Body of pancreas (tissue), 4 donors: ENCODE data around the gene BANK1. TPM values are rescaled to one million over a fixed set of nuclear protein-coding genes. Genes with fewer than 3 reads are reported as not detected.

Experiments used
- ATAC-seq: fragments of 150-250 bp; one replicate; pipeline ENCODE4 v1.9.1; 2016
- DNase-seq, 4 donors: peaks; one replicate each; pipeline ENCODE4 v3.0.0-alpha.2; 2019
- H3K27ac ChIP-seq, 4 donors: fragments of 200-600 bp; sonication (generic); 1 replicate in 3 of 4; 2 replicates in 1 of 4; pipeline versions ENCODE4 v1.5.1 to v1.6.1; 2016 to 2019; ENCODE audit warnings: mild to moderate bottlenecking in 1 of 4, mixed read lengths in 1 of 4, moderate library complexity in 1 of 4
- H3K27me3 ChIP-seq, 2 donors: fragments of 200-600 bp; sonication (generic); one replicate each; pipeline ENCODE4 v1.6.0; 2016; ENCODE audit warnings: mild to moderate bottlenecking in 1 of 2
- H3K36me3 ChIP-seq, 2 donors: fragments of 200-600 bp; sonication (generic); replicated peaks in 1 of 2; 2 replicates each; pipeline ENCODE4 v1.5.1; 2016; ENCODE audit warnings: low read depth in 2 of 2; ENCODE audit not compliant: insufficient read depth in 1 of 2
- H3K4me1 ChIP-seq: fragments of 200-600 bp; sonication (generic); one replicate; pipeline ENCODE4 v1.6.0; 2016
- H3K4me3 ChIP-seq, 2 donors: fragments of 200-600 bp; sonication (generic); 1 replicate in 1 of 2; 2 replicates in 1 of 2; pipeline ENCODE4 v1.5.1; 2016 to 2019
- H3K9me3 ChIP-seq, 3 donors: fragments of 200-600 bp; sonication (generic); 1 replicate in 2 of 3; 2 replicates in 1 of 3; pipeline ENCODE4 v1.5.1; 2016
- CTCF ChIP-seq, 7 experiments: fragments of 450-650 bp in 4 of 7; fragments of 200-600 bp in 3 of 7; sonication (generic) in 3 of 7; IDR thresholded peaks; one replicate each; pipeline ENCODE4 v1.5.1; 2016 to 2019; ENCODE audit warnings: antibody characterized with exemption in 7 of 7
- POLR2A ChIP-seq, 3 donors: fragments of 450-650 bp; IDR thresholded peaks; one replicate each; pipeline ENCODE4 v1.6.1; 2016; ENCODE audit warnings: antibody characterized with exemption in 3 of 3, mild to moderate bottlenecking in 2 of 3
- WGBS, 2 donors: methylation state at CpG; one replicate each; pipeline ENCODE4 v1.1.5; 2017; 5-methylcytosine and 5-hydroxymethylcytosine counted together
- intact Hi-C: fragments of 100-400 bp; cut with DNase I; formaldehyde crosslinking; loops from one replicate; pipeline ENCODE4 v1.15.1; 2023
- total RNA-seq, 2 donors: library from RNA; depleted of rRNA; stranded (reverse); fragments of >200 nt; gene quantifications; one replicate each; pipeline ENCODE4 v1.1.0, GENCODE V29; 2016

Gene BANK1
- total RNA-seq, 2 donors from 2014 or later: 1.0 to 2.0 TPM

GRCh38 chr4:101993842-101994775, 203.6 kb downstream of the BANK1 start:
- TF ChIP-seq CTCF (IDR thresholded peaks at IDR 0.05) (no peak), POLR2A (IDR thresholded peaks at IDR 0.05) (no peak)
- no peak for DNase-seq
- Histone ChIP-seq H3K36me3 (no peaks in the 10 kb centered on the region), H3K4me1 (no peaks in the 10 kb centered on the region), H3K9me3 (no peaks in the 10 kb centered on the region), H3K27ac (no peak overlapping the region), H3K4me3 (no peak overlapping the region), H3K27me3 (no peaks in the 10 kb centered on the region)
- ATAC-seq: no peak
- 53 to 59% methylated on average over 4 of the region's 4 CpGs for WGBS, 2 donors
- intact Hi-C loops: no loop called here

- no peak for DNase-seq
- H3K27ac ChIP-seq: no peak overlapping the region
- no peaks in the 10 kb centered on the region for H3K36me3 ChIP-seq
- H3K4me1 ChIP-seq: no peaks in the 10 kb centered on the region
- intact Hi-C loops: no loop called here
- ATAC-seq: no peak
- H3K4me3 ChIP-seq: no peak overlapping the region
- H3K9me3 ChIP-seq: no peaks in the 10 kb centered on the region
- TF ChIP-seq POLR2A (IDR thresholded peaks at IDR 0.05): no peak
- no peak for TF ChIP-seq CTCF (IDR thresholded peaks at IDR 0.05)
- H3K27me3 ChIP-seq: no peaks in the 10 kb centered on the region
- 78 to 83% methylated on average over 2 of the region's 2 CpGs for WGBS, 2 donors
Observed at GRCh38 chr4:102007959-102008425, 217.5 kb downstream of the BANK1 start.

DNA sequence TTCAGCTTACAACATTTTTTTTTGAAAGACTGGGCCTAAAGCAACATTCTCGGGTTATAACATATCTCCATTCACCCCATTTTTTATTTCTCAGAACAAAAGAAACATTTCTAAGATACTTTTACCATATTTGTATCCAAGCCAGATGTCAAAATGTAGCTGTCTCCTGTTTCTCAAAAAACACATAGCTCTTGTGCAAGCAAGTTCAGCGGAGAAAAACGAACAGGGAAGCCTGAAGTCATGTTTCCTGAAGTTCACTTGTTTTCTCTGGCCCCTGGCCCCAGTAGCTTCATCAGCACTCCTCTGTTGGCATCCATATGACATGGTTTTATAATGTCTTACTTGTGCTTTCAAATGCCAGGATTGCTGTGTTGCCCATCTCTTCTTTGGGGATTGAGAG, 218.2 kb downstream of the BANK1 start:
- no peaks in the 10 kb centered on the region for H3K9me3 ChIP-seq
- H3K27ac ChIP-seq: no peak overlapping the region
- no peak for DNase-seq
- intact Hi-C loops: no loop called here
- H3K4me3 ChIP-seq: no peak overlapping the region
- TF ChIP-seq POLR2A (IDR thresholded peaks at IDR 0.05) (no peak), CTCF (IDR thresholded peaks at IDR 0.05) (no peak)
- WGBS, 2 donors: 63 to 65% methylated on average over 3 of the region's 3 CpGs
- H3K4me1 ChIP-seq: no peaks in the 10 kb centered on the region
- H3K36me3 ChIP-seq: no peaks in the 10 kb centered on the region
- no peak for ATAC-seq
- no peaks in the 10 kb centered on the region for H3K27me3 ChIP-seq

- H3K36me3 ChIP-seq: no peaks in the 10 kb centered on the region
- no peaks in the 10 kb centered on the region for H3K4me1 ChIP-seq
- no peak for ATAC-seq
- TF ChIP-seq CTCF (IDR thresholded peaks at IDR 0.05): no peak
- no peak for TF ChIP-seq POLR2A (IDR thresholded peaks at IDR 0.05)
- no peak overlapping the region for H3K27ac ChIP-seq
- intact Hi-C loops: no loop called here
- no peak for DNase-seq
- no peak overlapping the region for H3K4me3 ChIP-seq
- no peaks in the 10 kb centered on the region for H3K9me3 ChIP-seq
- no peaks in the 10 kb centered on the region for H3K27me3 ChIP-seq
- 51 to 61% methylated on average over 2 of the region's 2 CpGs for WGBS, 2 donors
Observed at GRCh38 chr4:102022343-102022742, 231.8 kb downstream of the BANK1 start.
